MCF 10A (cell line): ENCODE measurements around the gene ADCY5. TPM values are rescaled to one million over a fixed set of nuclear protein-coding genes. Genes with fewer than 3 reads are reported as not detected.

ENCODE experiments used
- Bru-seq: library from RNA; stranded (reverse); fragments of 400-500 nt; gene quantifications from one replicate; lab custom pipeline; 2021; lab: Mats Ljungman, UMichigan
- BruChase-seq, 2 experiments: library from RNA; stranded (reverse); fragments of 400-500 nt; gene quantifications; one replicate each; lab custom pipeline; 2021; lab: Mats Ljungman, UMichigan
- BruUV-seq: library from RNA; stranded (reverse); fragments of 400-500 nt; replicated peaks from 2 replicates; lab custom pipeline; 2021; lab: Mats Ljungman, UMichigan
- CTCF ChIA-PET: fragments of 300-600 bp; sonication (Branson Sonifier 250); formaldehyde crosslinking; extraction: SDS; loops from one replicate; lab custom pipeline; 2021; ENCODE audit warnings: antibody characterized with exemption, inconsistent platforms; lab: Yijun Ruan, JAX
- POLR2A ChIA-PET: fragments of 300-600, 350-650 bp; sonication (Branson Sonifier 250); formaldehyde crosslinking; extraction: SDS; loops from one replicate; lab custom pipeline; 2020; ENCODE audit warnings: antibody characterized with exemption, inconsistent platforms; lab: Yijun Ruan, JAX
- DNase-seq: peaks from one replicate; pipeline ENCODE4 v3.0.0-alpha.2; 2018; ENCODE audit not compliant: unreplicated experiment
- H3K27ac Mint-ChIP-seq: one replicate; pipeline ENCODE4 v1.8.0; 2022; ENCODE audit warnings: mild to moderate bottlenecking, low read depth, mixed read lengths; ENCODE audit not compliant: unreplicated experiment
- H3K27me3 Mint-ChIP-seq: one replicate; pipeline ENCODE4 v1.8.0; 2022; ENCODE audit warnings: mixed read lengths; ENCODE audit not compliant: insufficient read depth, unreplicated experiment
- H3K36me3 Mint-ChIP-seq: one replicate; pipeline ENCODE4 v1.8.0; 2022; ENCODE audit warnings: mild to moderate bottlenecking, moderate library complexity, mixed read lengths; ENCODE audit not compliant: insufficient read depth, unreplicated experiment
- H3K4me1 Mint-ChIP-seq: one replicate; pipeline ENCODE4 v1.8.0; 2022; ENCODE audit warnings: mixed read lengths; ENCODE audit not compliant: insufficient read depth, unreplicated experiment
- H3K4me3 Mint-ChIP-seq: one replicate; pipeline ENCODE4 v1.8.0; 2022; ENCODE audit warnings: mild to moderate bottlenecking, moderate library complexity, mixed read lengths; ENCODE audit not compliant: unreplicated experiment
- H3K9me3 Mint-ChIP-seq: one replicate; pipeline ENCODE4 v1.8.0; 2022; ENCODE audit warnings: mixed read lengths; ENCODE audit not compliant: unreplicated experiment
- intact Hi-C: fragments of 100-400 bp; cut with micrococcal nuclease; formaldehyde crosslinking; loops from 2 replicates; pipeline ENCODE4 v1.14.1; 2022
- long read RNA-seq: library from polyadenylated mRNA; stranded (forward); transcript quantifications from one replicate; pipeline ENCODE4 v2.0.0, GENCODE V29; 2022
- total RNA-seq: library from RNA; stranded (reverse); gene quantifications from 2 replicates; pipeline ENCODE4 v1.2.3, GENCODE V29; 2022
- TF ChIP-seq, protein P1 (sequence below): fragments of 200-600 bp; IDR thresholded peaks from one replicate; pipeline ENCODE4 v1.8.0; 2022; ENCODE audit warnings: antibody characterized with exemption, mild to moderate bottlenecking; ENCODE audit not compliant: unreplicated experiment

ADCY5 gene
- total RNA-seq (not detected in 2 replicates), Bru-seq, nascent RNA (not detected), BruChase-seq, experiment 1, labeled RNA remaining after a 6-hour chase (percentile 8 among the genes with signal in this experiment), BruChase-seq, experiment 2, labeled RNA remaining after a 2-hour chase (not detected)
- long read RNA-seq: 0 reads

DNA sequence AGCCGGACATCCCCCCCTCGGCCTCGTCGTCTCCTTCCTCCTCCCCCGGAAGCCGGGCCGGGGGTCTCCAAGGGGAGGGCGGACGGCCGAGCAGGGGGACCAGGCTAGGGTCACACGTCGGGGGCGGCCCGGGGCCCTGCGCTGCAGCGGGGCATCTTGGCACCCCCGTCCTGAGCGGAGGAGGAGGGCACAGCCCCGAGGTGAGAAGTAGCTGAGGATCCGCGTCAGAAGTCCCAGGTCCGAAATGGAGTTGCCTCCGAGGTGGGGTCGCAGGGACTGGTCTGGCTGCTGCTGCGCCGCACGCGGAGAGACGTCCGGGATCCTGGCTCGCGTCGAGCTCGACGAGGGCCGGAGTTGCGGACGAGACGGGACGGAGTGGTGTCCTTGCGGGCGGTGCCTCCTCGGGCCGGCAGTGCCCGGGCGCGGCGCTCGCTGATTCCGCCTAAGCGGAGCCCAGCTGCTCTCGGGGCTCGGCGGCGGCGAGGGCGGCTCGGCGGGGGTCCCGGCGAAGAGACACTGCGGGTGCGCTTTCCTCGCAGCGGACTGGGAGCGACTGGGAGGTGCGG lies at the start of gene ADCY5:
Gene ADCY5, minus strand, starts transcription at position 555 of the 566 bp plus-strand sequence. Its CDS starts 545 bp downstream, at position 10.
- TF ChIP-seq, protein P1, sequence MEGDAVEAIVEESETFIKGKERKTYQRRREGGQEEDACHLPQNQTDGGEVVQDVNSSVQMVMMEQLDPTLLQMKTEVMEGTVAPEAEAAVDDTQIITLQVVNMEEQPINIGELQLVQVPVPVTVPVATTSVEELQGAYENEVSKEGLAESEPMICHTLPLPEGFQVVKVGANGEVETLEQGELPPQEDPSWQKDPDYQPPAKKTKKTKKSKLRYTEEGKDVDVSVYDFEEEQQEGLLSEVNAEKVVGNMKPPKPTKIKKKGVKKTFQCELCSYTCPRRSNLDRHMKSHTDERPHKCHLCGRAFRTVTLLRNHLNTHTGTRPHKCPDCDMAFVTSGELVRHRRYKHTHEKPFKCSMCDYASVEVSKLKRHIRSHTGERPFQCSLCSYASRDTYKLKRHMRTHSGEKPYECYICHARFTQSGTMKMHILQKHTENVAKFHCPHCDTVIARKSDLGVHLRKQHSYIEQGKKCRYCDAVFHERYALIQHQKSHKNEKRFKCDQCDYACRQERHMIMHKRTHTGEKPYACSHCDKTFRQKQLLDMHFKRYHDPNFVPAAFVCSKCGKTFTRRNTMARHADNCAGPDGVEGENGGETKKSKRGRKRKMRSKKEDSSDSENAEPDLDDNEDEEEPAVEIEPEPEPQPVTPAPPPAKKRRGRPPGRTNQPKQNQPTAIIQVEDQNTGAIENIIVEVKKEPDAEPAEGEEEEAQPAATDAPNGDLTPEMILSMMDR: no peak
- Mint-ChIP-seq H3K27ac (no peak within 1 kb of the TSS), H3K36me3 (no peaks in the 10 kb centered on the region), H3K4me3 (no peak within 1 kb of the TSS), H3K9me3 (no peaks in the 10 kb centered on the region), H3K27me3 (peaks cover 66% of the 10 kb centered on the region), H3K4me1 (peaks cover 3% of the 10 kb centered on the region)
- intact Hi-C loops: no loop called here
- BruUV-seq: no TSS peak
- ChIA-PET CTCF (interaction anchor here (0.7 kb wide), 1 partner anchor 275 kb away, joined by 3 read pairs; no protein-coding TSS in a partner anchor), POLR2A (no interaction called here)
- DNase-seq: no peak

DNA sequence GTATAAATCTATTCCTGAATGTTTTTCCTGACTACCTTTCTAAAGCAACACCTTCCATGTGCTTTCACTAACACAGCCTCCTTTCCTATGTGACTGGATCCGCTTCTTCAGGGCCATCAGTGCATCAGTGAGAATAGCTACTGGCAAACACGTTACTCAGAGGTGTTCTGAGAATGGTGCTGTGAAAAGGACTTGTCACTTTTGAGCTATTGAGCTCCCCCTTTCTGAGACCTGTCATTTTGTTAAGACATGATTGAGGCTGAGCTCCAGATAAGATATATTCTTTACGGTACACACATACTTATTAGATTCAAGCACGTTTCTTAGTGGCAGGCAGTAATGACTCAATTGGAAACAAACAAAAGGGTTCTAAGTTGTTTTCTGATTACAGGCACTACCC lies 45.0 kb upstream of the ADCY5 start:
- ChIA-PET CTCF (interaction anchor here (0.6 to 1.3 kb wide), 5 partner anchors 60 to 754 kb away, joined by 3 to 5 read pairs (median 3); no protein-coding TSS in a partner anchor), POLR2A (no interaction called here)
- Mint-ChIP-seq H3K4me3 (no peak overlapping the region), H3K9me3 (no peaks in the 10 kb centered on the region), H3K36me3 (peaks cover 98% of the 10 kb centered on the region), H3K27ac (no peak overlapping the region), H3K4me1 (no peaks in the 10 kb centered on the region), H3K27me3 (no peaks in the 10 kb centered on the region)
- TSS peak; percentile 19 for BruUV-seq
- TF ChIP-seq, protein P1: no peak
- intact Hi-C loops: no loop called here
- DNase-seq: no peak

DNA sequence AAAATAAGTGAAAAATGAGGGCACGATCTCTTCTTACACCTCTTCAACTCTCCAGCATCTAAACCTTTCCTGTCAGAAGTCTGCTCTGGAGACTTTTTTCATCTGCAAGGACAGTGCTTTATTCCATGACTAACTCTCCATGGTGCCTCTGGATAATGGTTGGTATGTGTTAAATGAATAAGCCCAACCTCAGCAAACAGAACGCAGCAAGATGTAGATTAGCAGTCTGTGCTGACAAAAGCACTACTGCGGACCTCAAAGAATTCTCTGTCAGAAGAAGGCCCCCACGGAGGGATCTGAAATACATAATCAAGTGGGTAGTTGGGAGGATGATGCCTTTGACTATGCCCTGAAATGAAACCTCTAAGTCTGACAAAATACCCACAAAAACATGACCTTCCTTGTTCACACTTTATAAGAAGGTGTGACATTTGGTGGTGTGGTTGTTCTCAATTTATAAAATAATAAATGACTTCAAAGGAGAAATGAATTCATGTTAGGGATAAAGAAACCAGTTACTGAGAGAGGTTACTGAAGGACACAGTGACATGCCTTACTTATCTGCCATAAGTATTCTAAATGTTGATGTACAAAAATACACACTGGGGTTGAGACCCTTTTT lies 43.2 kb upstream of the ADCY5 start:
- Mint-ChIP-seq H3K9me3 (no peaks in the 10 kb centered on the region), H3K36me3 (peaks cover 84% of the 10 kb centered on the region)
- POLR2A ChIA-PET: no interaction called here

More for the DNA sequence above, 43.2 kb upstream of the ADCY5 start:
- TF ChIP-seq, protein P1: no peak
- Mint-ChIP-seq H3K4me1 (no peaks in the 10 kb centered on the region), H3K27ac (no peak overlapping the region), H3K27me3 (no peaks in the 10 kb centered on the region), H3K4me3 (no peak overlapping the region)
- DNase-seq: no peak
- CTCF ChIA-PET: interaction anchor here (0.8 to 3.3 kb wide), 3 partner anchors 10 to 166 kb away, joined by 3 to 18 read pairs (median 4); no protein-coding TSS in a partner anchor
- intact Hi-C loops: no loop called here
- no TSS peak for BruUV-seq
